Measurements from ENCODE around the gene GAS2. TPM values are rescaled to one million over a fixed set of nuclear protein-coding genes. Genes with fewer than 3 reads are reported as not detected.

The GAS2 gene
- total RNA-seq, 6 experiments from 2014 or later = 16.1 to 35.6 (median 27.8) TPM

GRCh38 chr11:22657101-22657694, 9.2 kb upstream of the GAS2 start:
- ATAC-seq (peak in 3 of 4 donors; percentile 34 to 48 (median 38)), DNase-seq (no peak)
- H3K27me3 ChIP-seq = no peaks in the 10 kb centered on the region
- TF ChIP-seq CTCF (IDR thresholded peaks at IDR 0.05) (no peak), POLR2A (IDR thresholded peaks at IDR 0.05) (no peak)
- H3K4me3 ChIP-seq = no peak overlapping the region
- H3K27ac ChIP-seq = no peak overlapping the region
- H3K9me3 ChIP-seq = no peaks in the 10 kb centered on the region
- WGBS (ENCODE audit: insufficient coverage, low coverage, low lambda C conversion rate, missing lambda C conversion rate) = no CpG with 5 or more reads among the region's 1 CpG
- H3K4me1 ChIP-seq = no peaks in the 10 kb centered on the region
- no peaks in the 10 kb centered on the region for H3K36me3 ChIP-seq
- intact Hi-C loops (cut with DNase I) = no loop called here

GRCh38 chr11:22659783-22660182, 6.6 kb upstream of the GAS2 start:
- H3K9me3 ChIP-seq = no peaks in the 10 kb centered on the region
- 78% methylated on average over 1 of the region's 1 CpG for WGBS (ENCODE audit: insufficient coverage, low coverage, low lambda C conversion rate, missing lambda C conversion rate)
- no peak overlapping the region for H3K4me3 ChIP-seq
- intact Hi-C loops (cut with DNase I) = no loop called here
- DNase-seq (no peak), ATAC-seq (no peak)
- TF ChIP-seq CTCF (IDR thresholded peaks at IDR 0.05) (no peak), POLR2A (IDR thresholded peaks at IDR 0.05) (no peak)
- H3K36me3 ChIP-seq = no peaks in the 10 kb centered on the region
- H3K27ac ChIP-seq = no peak overlapping the region
- no peaks in the 10 kb centered on the region for H3K4me1 ChIP-seq
- no peaks in the 10 kb centered on the region for H3K27me3 ChIP-seq

- peaks cover 0 to 22% (median 3%) of the 10 kb centered on the region in 4 donors for H3K4me1 ChIP-seq
- TF ChIP-seq CTCF (IDR thresholded peaks at IDR 0.05) (peak in 1 of 4 donors; percentile 41), POLR2A (IDR thresholded peaks at IDR 0.05) (peak; percentile 73)
- intact Hi-C loops (cut with DNase I) = no loop called here
- peak; percentile 77 to 82 (median 79) for DNase-seq
- peak overlapping the region; percentile 42 to 62 (median 58) for H3K4me3 ChIP-seq
- peak overlapping the region; percentile 78 to 94 (median 92) for H3K27ac ChIP-seq
- no peaks in the 10 kb centered on the region for H3K9me3 ChIP-seq
- H3K27me3 ChIP-seq = no peaks in the 10 kb centered on the region
- no peaks in the 10 kb centered on the region for H3K36me3 ChIP-seq
- under 1% methylated on average over 27 of the region's 40 CpGs for WGBS (ENCODE audit: insufficient coverage, low coverage, low lambda C conversion rate, missing lambda C conversion rate)
- ATAC-seq = peak; percentile 80 to 95 (median 88)
Observed at GRCh38 chr11:22666688-22667439, 453 bp downstream of the GAS2 start.

- Histone ChIP-seq H3K9me3 (no peaks in the 10 kb centered on the region), H3K4me3 (no peak overlapping the region), H3K27me3 (no peaks in the 10 kb centered on the region), H3K36me3 (no peaks in the 10 kb centered on the region), H3K27ac (peak overlapping the region in 2 of 3 donors; percentile 92 to 94), H3K4me1 (peaks cover 0 to 34% (median 8%) of the 10 kb centered on the region in 4 donors)
- intact Hi-C loops (cut with DNase I) = no loop called here
- TF ChIP-seq POLR2A (IDR thresholded peaks at IDR 0.05) = no peak
- no peak for TF ChIP-seq CTCF (IDR thresholded peaks at IDR 0.05)
- WGBS (ENCODE audit: insufficient coverage, low coverage, low lambda C conversion rate, missing lambda C conversion rate) = 15% methylated on average over 3 of the region's 3 CpGs
- ATAC-seq (peak in 1 of 4 donors; percentile 1), DNase-seq (no peak)
Observed at GRCh38 chr11:22668005-22668796, 1.8 kb downstream of the GAS2 start.

All from right lobe of liver (tissue), 6 donors.